GM12875 (cell line): ENCODE measurements around the gene SGMS1.

Source experiments
- H3K4me3 ChIP-seq: one replicate; pipeline ENCODE4 v1.5.1; 2011; ENCODE audit warnings: low read depth, low read length, control low read depth
- TF ChIP-seq, protein P1 (sequence below): IDR thresholded peaks from 2 replicates; pipeline ENCODE4 v1.5.1; 2011; ENCODE audit warnings: low read depth, mild to moderate bottlenecking, control low read depth, inconsistent platforms, low read length, moderate library complexity, borderline replicate concordance; ENCODE audit not compliant: insufficient read depth

Gene SGMS1

DNA sequence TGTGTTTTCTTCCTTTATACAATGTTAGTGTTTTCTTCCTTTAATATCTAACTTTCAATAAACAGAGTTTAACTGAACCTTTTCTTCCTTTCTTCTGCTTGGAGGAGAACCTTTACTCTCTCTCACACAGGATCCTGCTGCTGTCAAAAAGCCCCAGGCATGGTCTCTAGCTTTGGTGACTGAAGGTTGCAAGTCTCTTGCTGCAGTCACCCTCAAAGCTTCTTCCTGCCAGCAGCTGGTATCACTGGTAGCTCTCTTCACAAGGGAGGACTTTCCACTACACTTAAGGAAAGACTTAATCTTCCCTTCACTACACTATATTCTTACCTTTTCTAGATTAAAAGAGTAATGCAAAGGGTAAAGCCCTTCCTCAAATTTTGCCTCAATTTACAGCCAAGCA, 153.4 kb downstream of the SGMS1 start:
- TF ChIP-seq, protein P1, sequence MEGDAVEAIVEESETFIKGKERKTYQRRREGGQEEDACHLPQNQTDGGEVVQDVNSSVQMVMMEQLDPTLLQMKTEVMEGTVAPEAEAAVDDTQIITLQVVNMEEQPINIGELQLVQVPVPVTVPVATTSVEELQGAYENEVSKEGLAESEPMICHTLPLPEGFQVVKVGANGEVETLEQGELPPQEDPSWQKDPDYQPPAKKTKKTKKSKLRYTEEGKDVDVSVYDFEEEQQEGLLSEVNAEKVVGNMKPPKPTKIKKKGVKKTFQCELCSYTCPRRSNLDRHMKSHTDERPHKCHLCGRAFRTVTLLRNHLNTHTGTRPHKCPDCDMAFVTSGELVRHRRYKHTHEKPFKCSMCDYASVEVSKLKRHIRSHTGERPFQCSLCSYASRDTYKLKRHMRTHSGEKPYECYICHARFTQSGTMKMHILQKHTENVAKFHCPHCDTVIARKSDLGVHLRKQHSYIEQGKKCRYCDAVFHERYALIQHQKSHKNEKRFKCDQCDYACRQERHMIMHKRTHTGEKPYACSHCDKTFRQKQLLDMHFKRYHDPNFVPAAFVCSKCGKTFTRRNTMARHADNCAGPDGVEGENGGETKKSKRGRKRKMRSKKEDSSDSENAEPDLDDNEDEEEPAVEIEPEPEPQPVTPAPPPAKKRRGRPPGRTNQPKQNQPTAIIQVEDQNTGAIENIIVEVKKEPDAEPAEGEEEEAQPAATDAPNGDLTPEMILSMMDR, result no peak
- no peak overlapping the region for H3K4me3 ChIP-seq

DNA sequence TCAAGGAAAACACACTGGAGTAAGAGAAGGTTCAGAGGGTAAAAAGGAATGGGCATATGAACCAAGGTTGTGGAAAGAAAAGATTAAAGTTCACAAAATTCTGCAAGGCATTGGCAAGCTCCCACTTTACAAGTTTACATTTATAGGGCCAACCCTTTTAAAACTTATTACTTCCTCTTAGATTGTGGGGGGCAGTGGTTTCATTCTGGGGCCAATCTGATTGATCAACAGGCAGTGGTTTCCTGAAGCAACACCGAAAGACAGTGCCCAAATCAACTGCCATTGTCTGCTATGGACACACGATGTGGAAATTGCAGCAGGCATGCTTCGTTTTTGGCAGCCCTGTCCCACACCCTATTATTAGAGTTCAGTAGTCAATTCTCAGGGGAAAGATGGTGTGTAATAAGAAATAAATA, 154.0 kb downstream of the SGMS1 start:
- TF ChIP-seq, protein P1, result no peak
- no peak overlapping the region for H3K4me3 ChIP-seq

DNA sequence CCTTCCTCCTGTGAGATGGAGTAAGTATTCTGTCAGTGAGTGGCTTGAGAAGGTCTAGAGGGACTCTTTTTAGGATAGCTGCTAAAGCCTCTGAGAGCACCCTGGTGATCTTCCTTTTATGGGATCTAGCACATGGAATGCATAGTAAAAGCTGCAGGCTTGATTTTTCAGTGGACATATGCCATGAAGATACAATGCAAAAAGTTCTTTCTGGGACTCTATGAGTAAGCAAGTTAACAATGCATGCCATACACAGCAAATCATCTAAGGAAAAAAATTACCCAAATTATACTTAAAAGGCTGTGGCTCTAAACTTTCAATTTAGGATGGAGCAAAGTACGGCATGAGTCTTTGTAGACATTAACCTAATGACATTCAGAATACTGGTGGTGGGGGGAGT, 154.5 kb downstream of the SGMS1 start:
- H3K4me3 ChIP-seq, result no peak overlapping the region
- TF ChIP-seq, protein P1, result no peak

- TF ChIP-seq, protein P1, result no peak
- H3K4me3 ChIP-seq, result no peak overlapping the region
These were observed 156.5 kb downstream of the SGMS1 start for GRCh38 chr10:50467209-50467608.

DNA sequence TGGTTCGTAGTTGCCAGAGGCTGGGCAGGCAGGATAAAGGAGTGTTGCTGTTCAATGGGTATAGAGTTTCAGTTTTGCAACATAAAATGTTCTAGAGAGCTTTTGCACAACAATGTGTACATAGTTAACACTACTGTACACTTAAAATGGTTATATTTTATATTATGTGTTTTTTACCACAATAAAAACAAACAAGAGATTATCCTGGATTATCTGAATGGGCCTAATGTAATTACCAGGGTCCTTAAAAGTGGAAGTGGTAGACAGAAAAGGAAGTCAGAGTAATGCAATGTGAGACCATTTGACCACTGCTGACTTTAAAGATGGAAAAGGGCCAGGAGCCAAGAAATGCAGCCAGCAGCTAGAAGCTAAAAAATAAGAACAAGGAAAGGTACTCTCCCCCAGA, 159.7 kb downstream of the SGMS1 start:
- TF ChIP-seq, protein P1, result no peak
- H3K4me3 ChIP-seq, result no peak overlapping the region

- TF ChIP-seq, protein P1, result no peak
- H3K4me3 ChIP-seq, result no peak overlapping the region
These were observed 161.9 kb downstream of the SGMS1 start for GRCh38 chr10:50461834-50462233.

DNA sequence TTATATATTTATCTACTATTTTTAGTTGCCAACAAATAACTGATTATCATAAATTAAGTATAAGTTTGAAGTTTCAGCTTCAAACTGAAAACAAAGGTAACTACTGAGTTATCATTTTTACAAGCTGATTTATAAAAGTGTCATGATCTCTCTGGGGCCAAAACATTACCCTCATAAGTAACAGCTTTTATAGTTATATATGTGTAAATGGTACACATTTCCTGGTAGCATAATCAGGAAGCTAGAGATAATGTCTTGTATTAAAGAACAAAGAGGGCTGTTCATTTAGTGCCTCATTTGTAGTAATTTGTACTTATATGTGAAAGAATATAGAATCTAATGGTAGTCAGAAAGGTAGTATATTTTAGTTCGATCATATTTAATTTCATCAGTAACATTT, 162.6 kb downstream of the SGMS1 start:
- no peak overlapping the region for H3K4me3 ChIP-seq
- TF ChIP-seq, protein P1, result no peak
